Keratinocyte (primary cell): Measurements from ENCODE around the gene OSBPL5. TPM values are rescaled to one million over a fixed set of nuclear protein-coding genes. Genes with fewer than 3 reads are reported as not detected.

Experiments
- DNase-seq: peaks from one replicate; pipeline ENCODE4 v3.0.0-alpha.2; 2011; ENCODE audit warnings: low read depth, missing footprints, low spot score
- FAIRE-seq: peaks from 2 replicates; lab custom pipeline; 2011; peaks lifted over from hg19 to GRCh38; lab: Jason Lieb, UNC
- H2AFZ ChIP-seq: 2 replicates; pipeline ENCODE4 v1.6.0; 2012; ENCODE audit warnings: low read length, control low read depth, inconsistent platforms; ENCODE audit not compliant: control insufficient read depth
- H3K27ac ChIP-seq: 2 replicates; pipeline ENCODE4 v1.5.1; 2011; ENCODE audit warnings: low read length; ENCODE audit not compliant: control insufficient read depth, insufficient read depth
- H3K27me3 ChIP-seq: 3 replicates; pipeline ENCODE4 v1.6.0; 2011; ENCODE audit warnings: low read length; ENCODE audit not compliant: control insufficient read depth, insufficient read depth; ENCODE audit errors: extremely low read depth
- H3K36me3 ChIP-seq, 2 experiments: 2 replicates in 1 of 2; 3 replicates in 1 of 2; pipeline ENCODE4 v1.5.1; 2011; ENCODE audit warnings: low read length in 2 of 2, mild to moderate bottlenecking in 1 of 2; ENCODE audit not compliant: control insufficient read depth in 2 of 2, insufficient read depth in 2 of 2; ENCODE audit errors: extremely low read depth in 1 of 2
- H3K4me1 ChIP-seq: 3 replicates; pipeline ENCODE4 v1.5.1; 2011; ENCODE audit warnings: low read length; ENCODE audit not compliant: control insufficient read depth, insufficient read depth; ENCODE audit errors: extremely low read depth
- H3K4me2 ChIP-seq: 3 replicates; pipeline ENCODE4 v1.6.0; 2011; ENCODE audit warnings: low read depth, low read length; ENCODE audit not compliant: control insufficient read depth, insufficient read depth; ENCODE audit errors: extremely low read depth
- H3K4me3 ChIP-seq, 3 experiments: fragments of 200-600 bp in 1 of 3; sonication (generic) in 1 of 3; 2 replicates in 2 of 3; 3 replicates in 1 of 3; pipeline ENCODE4 v1.5.1; 2011 to 2016; ENCODE audit warnings: low read length in 3 of 3, mild to moderate bottlenecking in 3 of 3, control low read depth in 2 of 3, inconsistent platforms in 1 of 3, low read depth in 1 of 3, mixed read lengths in 1 of 3, mixed run types in 1 of 3, moderate library complexity in 1 of 3; ENCODE audit not compliant: control insufficient read depth in 2 of 3, insufficient read depth in 2 of 3; ENCODE audit errors: extremely low read depth in 1 of 3
- H3K79me2 ChIP-seq: 2 replicates; pipeline ENCODE4 v1.6.0; 2012; ENCODE audit warnings: low read length; ENCODE audit not compliant: control insufficient read depth, insufficient read depth
- H3K9ac ChIP-seq: 3 replicates; pipeline ENCODE4 v1.6.0; 2011; ENCODE audit warnings: low read length; ENCODE audit not compliant: control insufficient read depth, insufficient read depth; ENCODE audit errors: extremely low read depth
- H3K9me1 ChIP-seq: 3 replicates; pipeline ENCODE4 v1.6.0; 2011; ENCODE audit warnings: low read length; ENCODE audit not compliant: control insufficient read depth, insufficient read depth; ENCODE audit errors: extremely low read depth
- H3K9me3 ChIP-seq: 2 replicates; pipeline ENCODE4 v1.5.1; 2012; ENCODE audit warnings: low read depth, low read length; ENCODE audit not compliant: control insufficient read depth
- H4K20me1 ChIP-seq: 3 replicates; pipeline ENCODE4 v1.6.0; 2011; ENCODE audit warnings: low read length; ENCODE audit not compliant: control insufficient read depth, insufficient read depth; ENCODE audit errors: extremely low read depth
- EZH2 ChIP-seq: IDR thresholded peaks from one replicate; pipeline ENCODE4 v1.6.1; 2012; ENCODE audit warnings: inconsistent platforms, mild to moderate bottlenecking, low read length, moderate library complexity
- dilution Hi-C: fragments of 300-500 bp; cut with MboI; formaldehyde crosslinking; loops from one replicate; pipeline ENCODE4 v1.7.0; 2020; ENCODE audit warnings: low sequenced_read_pairs; ENCODE audit not compliant: extremely low pct_ligation_motif_present
- polyA plus RNA-seq, 5 experiments: library from polyadenylated mRNA; depleted of rRNA in 3 of 5; stranded (reverse) in 3 of 5; stranded (forward) in 1 of 5; unstranded in 1 of 5; fragments of >200 nt; gene quantifications; 1 replicate in 1 of 5; 2 replicates in 3 of 5; 3 replicates in 1 of 5; pipeline versions ENCODE4 v1.2.1 to v1.2.3, GENCODE V29; 2011 to 2012; ENCODE audit warnings: missing spikeins in 2 of 5, low read depth in 1 of 5, low replicate concordance in 1 of 5
- TF ChIP-seq, protein P1 (sequence below), 3 experiments: IDR thresholded peaks in 1 of 3; conservative IDR thresholded peaks in 1 of 3; optimal IDR thresholded peaks in 1 of 3; 2 replicates in 2 of 3; 3 replicates in 1 of 3; pipeline versions ENCODE3 to v1.5.1; 2011; ENCODE audit warnings: low read length in 3 of 3, mild to moderate bottlenecking in 3 of 3, moderate library complexity in 2 of 3, control low read depth in 1 of 3, inconsistent platforms in 1 of 3; ENCODE audit not compliant: insufficient read depth in 2 of 3; ENCODE audit errors: extremely low read depth in 1 of 3

OSBPL5 gene
- polyA plus RNA-seq, 1 donor (not counting 4 experiments of a cell fraction or from before 2014, with no cell fraction given): 3.0 TPM

- TF ChIP-seq EZH2: no peak
- TF ChIP-seq, protein P1, sequence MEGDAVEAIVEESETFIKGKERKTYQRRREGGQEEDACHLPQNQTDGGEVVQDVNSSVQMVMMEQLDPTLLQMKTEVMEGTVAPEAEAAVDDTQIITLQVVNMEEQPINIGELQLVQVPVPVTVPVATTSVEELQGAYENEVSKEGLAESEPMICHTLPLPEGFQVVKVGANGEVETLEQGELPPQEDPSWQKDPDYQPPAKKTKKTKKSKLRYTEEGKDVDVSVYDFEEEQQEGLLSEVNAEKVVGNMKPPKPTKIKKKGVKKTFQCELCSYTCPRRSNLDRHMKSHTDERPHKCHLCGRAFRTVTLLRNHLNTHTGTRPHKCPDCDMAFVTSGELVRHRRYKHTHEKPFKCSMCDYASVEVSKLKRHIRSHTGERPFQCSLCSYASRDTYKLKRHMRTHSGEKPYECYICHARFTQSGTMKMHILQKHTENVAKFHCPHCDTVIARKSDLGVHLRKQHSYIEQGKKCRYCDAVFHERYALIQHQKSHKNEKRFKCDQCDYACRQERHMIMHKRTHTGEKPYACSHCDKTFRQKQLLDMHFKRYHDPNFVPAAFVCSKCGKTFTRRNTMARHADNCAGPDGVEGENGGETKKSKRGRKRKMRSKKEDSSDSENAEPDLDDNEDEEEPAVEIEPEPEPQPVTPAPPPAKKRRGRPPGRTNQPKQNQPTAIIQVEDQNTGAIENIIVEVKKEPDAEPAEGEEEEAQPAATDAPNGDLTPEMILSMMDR (optimal IDR thresholded peaks at IDR 0.05 in 1 of 3, IDR thresholded peaks at IDR 0.05 in 1 of 3, conservative IDR thresholded peaks at IDR 0.05 in 1 of 3; ENCODE audit: extremely low read depth in 1 of 3, insufficient read depth in 2 of 3, low read length in 3 of 3): no peak
- no peaks in the 10 kb centered on the region for H3K9me1 ChIP-seq
- no peaks in the 10 kb centered on the region for H3K27me3 ChIP-seq
- no peak overlapping the region for H2AFZ ChIP-seq
- H3K27ac ChIP-seq: no peak overlapping the region
- FAIRE-seq (no peak), DNase-seq (no peak)
- no peak overlapping the region for H3K4me2 ChIP-seq
- H3K4me3 ChIP-seq: no peak overlapping the region
- H3K36me3 ChIP-seq: peaks cover 0 to 1% of the 10 kb centered on the region in 2 experiments
- H3K4me1 ChIP-seq: peaks cover 17% of the 10 kb centered on the region
- H3K9ac ChIP-seq: no peak overlapping the region
- dilution Hi-C loops: no loop called here
- H4K20me1 ChIP-seq: peaks cover 4% of the 10 kb centered on the region
- H3K9me3 ChIP-seq: no peaks in the 10 kb centered on the region
- H3K79me2 ChIP-seq: no peaks in the 10 kb centered on the region
Measured at GRCh38 chr11:3094223-3094824, 70.8 kb downstream of the OSBPL5 start.

GRCh38 chr11:3093281-3094191, 71.6 kb downstream of the OSBPL5 start:
- no peak for DNase-seq
- FAIRE-seq: no peak

More at GRCh38 chr11:3093281-3094191, 71.6 kb downstream of the OSBPL5 start:
- dilution Hi-C loops: no loop called here
- peaks cover 19% of the 10 kb centered on the region for H3K4me1 ChIP-seq
- TF ChIP-seq, protein P1 (optimal IDR thresholded peaks at IDR 0.05 in 1 of 3, IDR thresholded peaks at IDR 0.05 in 1 of 3, conservative IDR thresholded peaks at IDR 0.05 in 1 of 3; ENCODE audit: extremely low read depth in 1 of 3, insufficient read depth in 2 of 3, low read length in 3 of 3): no peak
- no peak for TF ChIP-seq EZH2
- H3K9me1 ChIP-seq: no peaks in the 10 kb centered on the region
- peaks cover 4% of the 10 kb centered on the region for H4K20me1 ChIP-seq
- no peak overlapping the region for H2AFZ ChIP-seq
- peaks cover 0 to 1% of the 10 kb centered on the region in 2 experiments for H3K36me3 ChIP-seq
- no peak overlapping the region for H3K9ac ChIP-seq
- H3K4me3 ChIP-seq: no peak overlapping the region
- no peak overlapping the region for H3K4me2 ChIP-seq
- no peaks in the 10 kb centered on the region for H3K79me2 ChIP-seq
- no peaks in the 10 kb centered on the region for H3K27me3 ChIP-seq
- H3K9me3 ChIP-seq: no peaks in the 10 kb centered on the region
- no peak overlapping the region for H3K27ac ChIP-seq
